KMS-11 (cell line): ENCODE data around the gene RNF167.

Source experiments
- H2AFZ ChIP-seq: fragments of 200-600 bp; sonication (generic); 2 replicates; pipeline ENCODE4 v1.6.1; 2016; ENCODE audit warnings: antibody characterized with exemption, mixed run types, low read depth
- H3K27ac ChIP-seq: fragments of 200-600 bp; sonication (generic); 2 replicates; pipeline ENCODE4 v1.6.1; 2016; ENCODE audit warnings: mild to moderate bottlenecking, mixed run types
- H3K27me3 ChIP-seq: fragments of 200-600 bp; sonication (generic); 2 replicates; pipeline ENCODE4 v1.6.1; 2017; ENCODE audit warnings: mild to moderate bottlenecking, low read depth, mixed run types, moderate library complexity; ENCODE audit not compliant: insufficient read depth
- H3K36me3 ChIP-seq: fragments of 200-600 bp; sonication (generic); 2 replicates; pipeline ENCODE4 v1.6.1; 2017; ENCODE audit warnings: mild to moderate bottlenecking, mixed run types; ENCODE audit not compliant: insufficient read depth
- H3K4me1 ChIP-seq: fragments of 200-600 bp; sonication (generic); 2 replicates; pipeline ENCODE4 v1.6.1; 2016; ENCODE audit warnings: mild to moderate bottlenecking, low read depth, mixed run types; ENCODE audit not compliant: poor library complexity, severe bottlenecking
- H3K4me2 ChIP-seq: fragments of 200-600 bp; sonication (generic); 2 replicates; pipeline ENCODE4 v1.7.0; 2016; ENCODE audit warnings: mild to moderate bottlenecking, mixed run types
- H3K4me3 ChIP-seq: fragments of 200-600 bp; sonication (generic); IDR thresholded peaks from 2 replicates; pipeline ENCODE4 v1.6.1; 2017; ENCODE audit warnings: low read depth, low read length, mixed read lengths; ENCODE audit not compliant: insufficient read depth
- H3K79me2 ChIP-seq: fragments of 200-600 bp; sonication (generic); 2 replicates; pipeline ENCODE4 v1.6.1; 2016; ENCODE audit warnings: low read depth, mixed run types; ENCODE audit not compliant: insufficient read depth
- H3K9ac ChIP-seq: fragments of 200-600 bp; sonication (generic); 2 replicates; pipeline ENCODE4 v1.6.1; 2016; ENCODE audit warnings: mild to moderate bottlenecking, mixed run types
- H4K20me1 ChIP-seq: fragments of 200-600 bp; sonication (generic); 2 replicates; pipeline ENCODE4 v1.6.1; 2016; ENCODE audit warnings: mild to moderate bottlenecking, mixed run types; ENCODE audit not compliant: insufficient read depth
- CTCF ChIP-seq: fragments of 200-600 bp; sonication (generic); conservative IDR thresholded peaks from 2 replicates; pipeline ENCODE4 v1.6.1; 2017; ENCODE audit warnings: low read depth, mild to moderate bottlenecking, antibody characterized with exemption, low read length, moderate library complexity, mixed read lengths

RNF167 gene

GRCh38 chr17:4948931-4949320 lies 8.9 kb downstream of the RNF167 start:
- no peaks in the 10 kb centered on the region for H3K36me3 ChIP-seq
- no peak for TF ChIP-seq CTCF
- no peak overlapping the region for H3K4me2 ChIP-seq
- no peak overlapping the region for H2AFZ ChIP-seq
- H3K4me3 ChIP-seq, result no peak overlapping the region
- peak overlapping the region; percentile 85 for H3K27ac ChIP-seq
- no peaks in the 10 kb centered on the region for H4K20me1 ChIP-seq
- no peaks in the 10 kb centered on the region for H3K27me3 ChIP-seq
- H3K4me1 ChIP-seq, result no peaks in the 10 kb centered on the region
- peaks cover 8% of the 10 kb centered on the region; the same call in 1 of the 2 replicates for H3K79me2 ChIP-seq
- peak overlapping the region; percentile 66; the same call in 1 of the 2 replicates for H3K9ac ChIP-seq

GRCh38 chr17:4949321-4950074 lies 9.4 kb downstream of the RNF167 start:
- Histone ChIP-seq H2AFZ (no peak overlapping the region), H3K4me2 (no peak overlapping the region), H3K4me1 (no peaks in the 10 kb centered on the region), H3K4me3 (no peak overlapping the region), H3K36me3 (no peaks in the 10 kb centered on the region), H3K27ac (peak overlapping the region; percentile 85), H3K9ac (peak overlapping the region; percentile 66), H4K20me1 (no peaks in the 10 kb centered on the region), H3K79me2 (peaks cover 8% of the 10 kb centered on the region; the same call in 1 of the 2 replicates), H3K27me3 (no peaks in the 10 kb centered on the region)
- TF ChIP-seq CTCF, result no peak

- Histone ChIP-seq H3K4me3 (no peak overlapping the region), H3K4me1 (no peaks in the 10 kb centered on the region), H3K4me2 (peak overlapping the region; percentile 51; the same call in 1 of the 2 replicates), H2AFZ (no peak overlapping the region), H3K27ac (peak overlapping the region; percentile 85), H3K27me3 (no peaks in the 10 kb centered on the region), H3K9ac (peak overlapping the region; percentile 66), H3K79me2 (peaks cover 8% of the 10 kb centered on the region; the same call in 1 of the 2 replicates), H3K36me3 (no peaks in the 10 kb centered on the region), H4K20me1 (no peaks in the 10 kb centered on the region)
- no peak for TF ChIP-seq CTCF
These were observed 10.1 kb downstream of the RNF167 start for GRCh38 chr17:4950075-4950745.

- H4K20me1 ChIP-seq, result no peaks in the 10 kb centered on the region
- peak within 1 kb of the TSS; percentile 85 for H3K27ac ChIP-seq
- no peak for TF ChIP-seq CTCF
- peak within 1 kb of the TSS; percentile 51 for H3K4me2 ChIP-seq
- H3K4me3 ChIP-seq, result no peak within 1 kb of the TSS
- H3K79me2 ChIP-seq, result peaks cover 8% of the 10 kb centered on the region; the same call in 1 of the 2 replicates
- no peaks in the 10 kb centered on the region for H3K36me3 ChIP-seq
- no peaks in the 10 kb centered on the region for H3K4me1 ChIP-seq
- H2AFZ ChIP-seq, result no peak within 1 kb of the TSS
- peak within 1 kb of the TSS; percentile 66 for H3K9ac ChIP-seq
- no peaks in the 10 kb centered on the region for H3K27me3 ChIP-seq
These were observed 10.7 kb downstream of the RNF167 start, which contains the start of gene ENO3 for GRCh38 chr17:4950746-4951204. ENO3 (plus strand) TSS chr17:4951119; CDS start chr17:4951830, 711 bp downstream.
